ENCODE results near the gene BAIAP2L2.
"Not testable (repeated sequence)": the region's sequence is repeated elsewhere in the genome, so short reads cannot be mapped to it uniquely, and the experiment has no call there.

The BAIAP2L2 gene, protein sequence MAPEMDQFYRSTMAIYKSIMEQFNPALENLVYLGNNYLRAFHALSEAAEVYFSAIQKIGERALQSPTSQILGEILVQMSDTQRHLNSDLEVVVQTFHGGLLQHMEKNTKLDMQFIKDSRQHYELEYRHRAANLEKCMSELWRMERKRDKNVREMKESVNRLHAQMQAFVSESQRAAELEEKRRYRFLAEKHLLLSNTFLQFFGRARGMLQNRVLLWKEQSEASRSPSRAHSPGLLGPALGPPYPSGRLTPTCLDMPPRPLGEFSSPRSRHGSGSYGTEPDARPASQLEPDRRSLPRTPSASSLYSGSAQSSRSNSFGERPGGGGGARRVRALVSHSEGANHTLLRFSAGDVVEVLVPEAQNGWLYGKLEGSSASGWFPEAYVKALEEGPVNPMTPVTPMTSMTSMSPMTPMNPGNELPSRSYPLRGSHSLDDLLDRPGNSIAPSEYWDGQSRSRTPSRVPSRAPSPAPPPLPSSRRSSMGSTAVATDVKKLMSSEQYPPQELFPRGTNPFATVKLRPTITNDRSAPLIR

DNA sequence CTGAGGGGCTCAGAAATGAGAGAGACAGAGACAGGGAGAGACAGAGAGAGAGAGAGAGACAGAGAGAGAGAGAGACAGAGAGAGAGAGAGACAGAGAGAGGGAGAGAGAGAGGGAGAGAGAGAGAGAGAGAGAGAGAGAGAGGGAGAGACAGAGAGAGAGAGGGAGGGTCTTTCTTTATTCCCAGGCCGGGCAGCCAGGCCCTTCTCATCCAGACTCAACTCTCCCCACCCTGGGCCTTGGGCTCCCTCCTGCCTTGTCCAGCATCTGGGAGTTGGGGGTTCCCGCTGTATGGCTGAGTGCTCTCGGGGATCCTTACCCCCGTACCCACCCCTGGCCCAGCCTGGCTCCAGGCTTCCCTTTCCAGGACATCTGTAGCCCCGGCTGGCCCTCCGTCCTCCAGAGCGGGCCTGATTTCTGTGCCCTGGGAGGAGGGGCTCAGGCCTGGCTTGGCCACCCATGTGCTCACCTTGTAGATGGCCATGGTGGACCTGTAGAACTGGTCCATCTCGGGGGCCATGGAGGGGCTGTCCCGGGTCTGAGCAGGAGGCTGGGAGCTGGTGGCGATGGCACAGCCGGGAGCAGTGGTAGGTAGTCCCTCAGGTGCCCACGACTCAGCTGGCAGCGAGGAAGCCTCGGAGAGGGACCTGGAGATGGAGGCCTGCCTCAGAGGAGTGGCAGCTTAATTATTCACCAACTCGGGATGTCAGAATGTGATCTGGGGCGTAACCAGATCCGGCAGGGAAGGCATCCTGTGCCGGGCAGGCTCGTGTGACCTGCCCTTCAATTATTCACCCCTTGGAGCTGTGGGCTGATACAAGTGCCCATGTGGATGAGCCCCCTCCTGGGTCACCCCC lies at the start of gene BAIAP2L2:
BAIAP2L2 (minus strand) TSS at position 677 of the 855 bp plus-strand sequence; CDS start at position 518, 159 bp downstream.
- DNase-seq = no peak

DNA sequence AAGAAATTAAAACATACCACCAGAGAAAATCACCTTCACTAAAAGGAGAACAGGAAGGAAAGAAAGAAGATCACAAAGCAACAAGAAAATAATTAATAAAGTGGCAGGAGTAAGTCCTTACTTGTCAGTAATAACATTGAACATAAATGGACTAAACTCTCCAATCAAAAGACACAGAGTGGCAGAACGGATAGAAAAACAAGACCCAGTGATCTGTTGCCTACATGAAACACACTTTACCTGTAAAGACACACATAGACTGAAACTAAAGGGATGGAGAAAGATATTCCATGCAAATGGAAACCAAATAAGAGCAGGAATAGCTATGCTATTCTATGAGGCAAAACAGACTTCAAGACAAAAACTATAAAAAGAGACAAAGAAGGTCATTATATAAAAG lies 45.2 kb upstream of the BAIAP2L2 start:
- DNase-seq = no peak

DNA sequence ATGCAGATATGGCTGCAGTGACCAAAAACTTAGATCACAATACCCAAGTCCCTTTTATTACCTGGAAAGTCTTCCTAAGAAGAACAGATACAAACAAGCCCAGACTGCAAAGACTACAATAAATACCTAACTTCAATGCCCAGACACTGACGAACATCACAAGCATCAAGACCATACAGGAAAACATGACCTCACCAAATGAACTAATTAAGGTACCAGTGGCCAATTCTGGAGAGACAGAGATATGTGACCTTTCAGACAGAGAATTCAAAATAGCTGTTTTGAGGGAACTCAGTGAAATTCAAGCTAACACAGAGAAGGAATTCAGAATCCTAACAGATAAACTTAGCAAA lies 44.1 kb upstream of the BAIAP2L2 start:
- not testable (repeated sequence) for DNase-seq

DNA sequence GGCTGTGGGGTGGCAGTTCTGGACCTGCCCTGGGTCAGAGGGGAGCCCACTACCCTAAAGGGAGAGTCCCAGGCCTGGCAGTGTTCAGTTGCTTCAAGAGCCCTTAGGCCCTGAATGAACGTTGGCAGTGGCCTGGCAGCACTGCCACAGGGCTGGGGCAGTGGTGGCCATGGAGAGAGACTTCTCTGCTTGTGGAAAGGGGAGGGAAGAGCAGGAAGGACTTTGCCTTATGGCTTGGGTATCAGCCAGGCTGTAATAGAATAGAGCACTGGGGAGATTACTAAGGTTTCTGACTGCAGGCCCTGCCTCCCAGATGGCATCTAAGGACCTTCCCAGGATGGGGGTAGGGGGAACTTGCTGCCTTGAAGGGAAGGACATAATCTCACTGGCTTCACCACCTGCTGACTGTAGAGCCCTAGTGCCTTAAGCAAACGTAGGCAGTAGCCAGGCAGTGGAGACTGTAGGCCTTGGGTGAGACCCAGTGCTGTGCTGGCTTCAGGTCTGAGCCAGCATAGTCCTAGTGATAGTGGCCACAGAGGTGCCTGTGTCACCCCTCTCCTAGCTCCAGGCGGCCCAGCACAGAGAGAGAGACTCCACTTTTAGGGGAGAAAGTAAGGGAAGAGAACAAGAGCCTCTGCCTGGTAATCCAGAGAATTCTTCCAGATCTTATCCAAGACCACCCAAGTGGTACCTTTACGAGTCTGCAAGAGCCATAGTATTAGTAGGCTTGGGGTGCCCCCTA lies 43.5 kb upstream of the BAIAP2L2 start:
- DNase-seq = no peak

DNA sequence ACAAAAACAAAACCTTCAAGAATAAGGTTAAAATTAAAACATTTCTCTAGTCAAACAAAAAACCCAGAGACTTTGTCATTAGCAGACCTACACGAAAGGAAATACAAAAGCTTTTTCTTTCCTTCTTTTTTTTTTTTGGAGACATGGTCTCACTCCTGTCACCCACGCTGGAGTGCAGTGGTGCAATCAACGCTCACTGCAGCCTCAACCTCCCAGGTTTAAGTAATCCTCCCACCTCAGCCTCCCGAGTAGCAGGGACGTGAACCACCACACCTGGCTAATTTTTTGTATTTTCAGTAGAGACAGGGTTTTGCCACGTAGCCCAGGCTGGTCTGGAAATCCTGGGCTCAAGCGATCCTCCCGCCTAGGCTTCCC lies 40.6 kb upstream of the BAIAP2L2 start:
- no peak for DNase-seq

DNA sequence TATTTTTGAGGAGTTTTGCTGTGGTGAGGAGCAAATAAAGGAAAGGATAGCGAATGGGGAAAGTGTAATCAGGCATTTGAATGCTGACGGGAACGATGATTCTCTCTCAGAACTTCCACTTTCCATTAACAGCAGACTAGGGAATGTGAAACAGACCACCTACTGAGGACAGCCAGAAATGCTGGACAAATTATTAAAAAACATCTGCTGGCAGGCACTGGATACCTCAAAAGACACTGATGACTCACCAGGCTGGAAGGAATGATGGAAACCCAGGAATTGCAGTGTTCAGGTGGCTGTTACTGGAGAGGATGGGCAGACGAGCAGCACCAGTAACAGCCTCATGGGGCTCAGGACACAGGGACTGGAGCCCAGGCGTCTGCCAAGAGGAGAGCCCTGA lies 37.8 kb upstream of the BAIAP2L2 start:
- no peak for DNase-seq

DNA sequence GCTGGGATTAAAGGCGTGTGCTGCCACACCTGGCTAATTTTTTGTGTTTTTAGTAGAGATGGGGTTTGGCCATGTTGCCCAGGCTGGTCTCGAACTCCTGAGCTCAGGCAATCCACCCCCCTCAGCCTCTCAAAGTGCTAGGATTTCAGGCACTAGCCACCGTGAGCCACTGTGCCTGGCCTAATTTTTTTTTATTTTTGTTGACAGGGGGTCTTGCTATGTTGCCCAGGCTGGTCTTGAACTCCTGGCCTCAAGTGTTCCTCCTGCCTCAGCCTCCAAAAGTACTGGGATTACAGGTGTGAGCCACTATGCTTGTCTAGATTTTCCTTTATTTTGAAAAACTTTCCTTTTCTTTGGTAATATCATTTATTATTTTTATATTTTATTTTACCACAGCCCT lies 35.7 kb upstream of the BAIAP2L2 start:
- DNase-seq = not testable (repeated sequence)

DNA sequence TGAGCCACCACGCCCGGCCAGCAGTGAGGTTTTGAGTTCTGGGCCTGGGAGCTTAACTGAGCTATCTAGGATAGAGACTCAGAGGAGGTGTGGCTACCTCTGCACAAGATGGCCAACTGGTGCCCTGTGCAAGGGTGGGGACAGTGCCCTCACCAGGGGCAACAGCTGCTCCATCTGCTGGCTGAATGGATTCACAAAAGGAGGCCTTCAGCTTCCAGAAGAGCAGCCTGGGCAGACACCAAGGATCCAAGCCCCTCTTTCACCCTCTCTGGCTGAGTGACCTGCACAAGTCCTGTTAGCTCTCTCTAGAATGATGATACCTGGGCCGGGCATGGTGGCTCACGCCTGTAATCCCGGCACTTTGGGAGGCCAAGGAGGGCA lies 33.5 kb upstream of the BAIAP2L2 start:
- DNase-seq = no peak

DNA sequence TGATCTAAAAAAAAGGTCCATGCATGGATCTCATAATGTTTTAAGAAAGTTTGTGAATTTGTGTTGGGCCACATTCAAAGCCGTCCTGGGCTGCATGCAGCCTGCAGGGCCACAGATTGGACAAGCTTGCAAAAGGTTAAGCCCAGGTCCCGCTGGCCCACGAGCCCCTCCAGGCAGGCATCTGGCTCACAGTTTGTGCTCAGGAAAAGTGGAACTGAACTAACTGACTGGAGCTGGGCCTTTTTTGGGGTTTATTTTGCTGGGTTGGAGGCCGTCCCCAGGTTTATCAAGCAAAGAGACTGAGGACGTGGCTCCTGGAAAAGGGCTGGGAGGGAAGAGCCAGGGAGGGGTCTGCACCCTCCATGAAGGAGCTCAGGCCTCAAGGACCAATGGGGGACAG lies 32.1 kb upstream of the BAIAP2L2 start:
- no peak for DNase-seq

DNA sequence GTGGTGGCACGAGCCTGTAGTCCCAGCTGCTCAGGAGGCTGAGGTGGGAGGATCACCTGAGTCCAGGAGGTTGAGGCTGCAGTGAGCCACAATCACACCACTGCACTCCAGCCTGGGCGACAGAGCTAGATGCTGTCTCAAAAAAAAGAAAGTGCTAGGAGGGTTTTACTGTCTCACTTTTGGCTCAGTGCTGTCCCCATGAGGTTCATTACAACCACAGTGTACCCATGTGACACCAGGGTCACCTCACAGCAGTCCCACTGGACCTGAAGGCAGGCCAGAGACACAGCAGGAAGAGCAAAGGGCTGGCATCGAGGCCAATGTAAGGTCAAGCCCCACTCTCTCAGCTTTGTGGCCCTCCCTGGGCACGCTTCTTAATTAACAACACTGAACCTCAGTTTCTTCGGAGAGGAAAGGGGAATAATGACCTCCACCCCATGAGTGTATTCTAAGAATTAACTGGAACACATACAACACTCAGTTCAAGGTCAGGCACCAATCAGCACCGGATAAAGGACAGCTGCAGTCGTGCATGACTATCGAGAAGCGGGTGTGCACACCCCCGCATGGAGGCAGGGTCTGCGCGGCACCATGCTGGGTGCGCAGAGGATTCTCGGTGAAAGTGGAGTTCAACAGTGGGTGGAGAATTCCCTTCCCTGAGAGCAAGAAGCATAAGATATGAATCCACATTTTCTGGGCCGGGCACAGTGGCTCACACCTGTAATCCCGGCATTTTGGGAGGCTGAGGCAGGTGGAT lies 30.9 kb upstream of the BAIAP2L2 start:
- DNase-seq = no peak

DNA sequence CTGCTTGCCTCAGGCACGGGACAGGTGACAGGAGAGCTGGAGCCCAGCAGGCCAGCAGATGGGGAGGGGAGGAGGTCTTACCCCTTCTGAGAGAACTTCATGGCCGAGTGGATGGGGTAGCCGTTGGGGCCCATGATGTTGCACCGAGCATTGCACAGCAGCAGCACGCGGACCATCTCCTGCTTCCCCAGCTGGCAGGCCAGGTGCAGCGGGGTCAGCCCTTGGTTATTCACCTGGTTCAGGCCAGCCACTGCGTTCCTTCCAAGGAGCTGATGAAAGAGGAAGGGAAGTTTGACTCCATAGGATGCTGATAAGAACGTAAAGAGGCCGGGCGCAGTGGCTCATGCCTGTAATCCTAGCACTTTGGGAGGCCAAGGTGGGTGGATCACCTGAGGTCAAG lies 29.4 kb upstream of the BAIAP2L2 start:
- no peak for DNase-seq

DNA sequence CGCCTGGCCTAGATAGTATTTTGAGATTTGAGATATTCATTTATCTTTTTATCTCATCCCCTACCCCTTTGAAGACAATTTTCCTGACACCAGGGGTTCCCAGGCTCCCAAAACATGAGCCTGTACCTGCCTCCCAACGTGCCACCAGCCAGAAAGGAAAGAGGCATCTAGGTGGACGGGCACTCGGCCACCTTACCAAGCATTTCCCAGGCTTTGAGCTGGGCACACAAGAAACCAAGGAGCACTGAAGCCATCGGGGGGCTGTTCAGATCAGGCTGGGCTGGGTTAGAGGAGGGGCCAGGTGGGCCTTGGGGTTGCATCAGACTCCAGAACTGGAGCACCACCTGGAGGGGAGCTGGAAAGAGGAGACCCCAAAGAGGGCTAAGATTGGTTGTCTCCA lies 28.5 kb upstream of the BAIAP2L2 start:
- no peak for DNase-seq

DNA sequence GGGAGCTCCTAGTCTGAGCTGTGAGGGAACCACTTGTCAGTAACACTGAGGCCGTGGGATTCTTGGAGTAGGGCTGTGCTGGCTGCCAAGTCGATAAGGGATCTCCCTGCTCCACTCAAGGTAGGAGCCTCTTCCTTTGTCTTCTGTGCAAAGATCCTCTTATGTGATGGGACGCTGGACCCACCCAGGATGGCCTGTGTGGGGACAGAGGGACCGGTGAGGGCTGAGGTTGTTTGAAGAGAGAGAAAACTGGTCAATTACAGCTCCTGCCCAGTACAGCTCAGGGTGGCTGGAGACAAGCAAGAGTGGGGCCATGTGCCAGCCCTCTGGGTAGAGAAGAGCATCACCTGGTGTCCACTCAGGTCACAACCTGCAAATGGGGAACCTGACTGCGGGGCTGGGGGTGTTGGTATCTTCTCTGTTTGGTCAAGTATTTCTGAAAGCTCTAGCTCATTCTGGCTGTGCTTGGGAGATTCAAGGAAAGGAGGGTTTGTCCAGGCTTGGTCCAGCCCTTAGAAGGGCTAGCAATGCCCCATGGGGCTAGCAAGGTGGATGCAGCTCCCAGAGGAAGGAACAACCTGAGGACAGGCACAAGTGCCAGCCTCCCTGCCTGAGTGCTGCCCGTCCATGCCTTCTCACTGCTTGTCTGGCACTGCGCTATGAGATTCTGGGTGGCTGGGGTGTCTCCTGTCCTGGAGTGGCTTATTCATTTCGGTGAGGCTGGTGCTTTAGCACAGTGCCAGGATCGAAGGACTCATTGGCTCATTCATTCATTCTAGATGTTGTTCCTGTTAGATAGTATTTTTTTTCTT lies 27.6 kb upstream of the BAIAP2L2 start:
- DNase-seq = no peak

DNA sequence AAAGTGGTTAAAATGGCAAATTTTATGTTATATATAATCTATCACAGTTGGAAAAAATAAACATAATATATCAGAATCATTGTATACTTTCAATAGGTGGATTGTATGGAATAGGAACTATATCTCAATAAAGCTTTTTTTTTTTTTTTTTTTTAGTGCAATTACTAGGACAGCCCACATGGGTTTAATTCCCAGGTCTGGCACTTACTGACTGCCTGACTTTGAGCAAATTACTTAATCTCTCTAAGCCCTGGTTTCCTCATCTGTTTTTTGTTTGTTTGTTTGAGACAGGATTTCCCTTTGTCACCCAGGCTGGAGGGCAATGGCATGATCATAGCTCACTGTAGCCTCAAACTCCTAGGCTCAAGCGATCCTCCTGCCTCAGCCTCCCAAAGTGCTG lies 26.1 kb upstream of the BAIAP2L2 start:
- DNase-seq = no peak

DNA sequence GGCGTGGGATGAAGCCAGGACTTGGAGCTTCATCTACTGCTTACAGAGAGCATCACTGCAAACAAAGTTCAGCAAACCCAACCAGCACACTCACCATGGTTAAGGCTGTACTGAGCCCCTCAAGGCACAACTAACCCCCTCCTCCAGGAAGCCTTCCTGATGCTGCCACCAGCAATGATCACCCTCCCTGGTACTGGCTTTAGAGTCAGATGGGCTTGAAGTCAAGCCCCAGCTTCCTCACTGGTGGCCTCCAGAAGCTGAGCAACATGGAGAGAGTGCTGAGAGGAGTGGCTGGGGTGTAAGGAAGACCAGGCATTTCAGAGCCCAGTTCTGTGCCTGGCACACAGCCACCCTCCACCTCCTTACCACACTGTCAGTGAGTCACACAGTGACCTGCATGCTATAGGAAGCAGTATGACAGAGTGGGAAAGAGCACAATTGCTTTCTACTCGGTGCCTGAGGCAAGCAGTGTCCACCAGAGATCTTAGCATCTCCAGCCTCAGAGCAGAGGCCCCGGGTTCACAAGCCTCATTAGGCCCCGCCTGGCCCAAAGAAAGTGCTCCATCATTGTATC lies 24.7 kb upstream of the BAIAP2L2 start:
- no peak for DNase-seq

DNA sequence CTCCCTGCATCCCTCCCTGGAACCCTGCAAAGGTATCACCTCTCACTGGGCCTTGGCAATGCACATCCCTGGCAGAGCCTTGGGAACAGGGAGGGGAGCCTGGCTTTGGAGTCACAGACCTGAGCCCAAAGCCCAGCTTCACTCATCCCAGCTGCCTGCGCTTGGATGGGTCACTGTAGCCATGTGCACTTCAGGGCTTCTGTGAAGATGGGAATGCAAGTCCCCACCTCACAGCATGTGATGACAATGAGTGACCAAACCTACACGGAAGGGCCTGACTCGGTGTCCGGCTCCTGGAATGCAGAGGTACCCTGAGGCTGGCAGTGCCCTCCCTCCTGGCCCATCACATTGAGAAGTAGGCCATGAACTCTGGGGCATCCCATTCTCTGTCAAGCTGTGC lies 22.8 kb upstream of the BAIAP2L2 start:
- no peak for DNase-seq

DNA sequence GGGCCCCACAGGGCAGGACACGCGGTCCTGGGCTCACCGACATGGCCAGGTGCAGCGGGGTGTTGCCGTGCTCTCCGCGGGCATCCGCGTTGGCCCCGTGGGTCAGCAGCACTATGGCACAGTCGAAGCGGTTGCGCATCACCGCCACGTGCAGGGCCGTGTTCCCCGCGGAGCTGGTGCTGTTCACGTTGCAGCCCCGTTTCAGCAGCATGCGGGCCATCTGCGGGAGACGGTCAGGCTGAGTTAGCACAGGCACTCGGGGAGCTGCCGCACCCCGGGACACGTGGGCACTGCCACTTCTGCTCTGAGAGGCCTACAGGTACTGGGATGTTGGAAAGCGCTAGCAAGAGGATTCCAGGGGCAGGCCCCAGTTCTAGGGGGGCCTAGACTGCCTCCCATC lies 22.3 kb upstream of the BAIAP2L2 start:
- no peak for DNase-seq

DNA sequence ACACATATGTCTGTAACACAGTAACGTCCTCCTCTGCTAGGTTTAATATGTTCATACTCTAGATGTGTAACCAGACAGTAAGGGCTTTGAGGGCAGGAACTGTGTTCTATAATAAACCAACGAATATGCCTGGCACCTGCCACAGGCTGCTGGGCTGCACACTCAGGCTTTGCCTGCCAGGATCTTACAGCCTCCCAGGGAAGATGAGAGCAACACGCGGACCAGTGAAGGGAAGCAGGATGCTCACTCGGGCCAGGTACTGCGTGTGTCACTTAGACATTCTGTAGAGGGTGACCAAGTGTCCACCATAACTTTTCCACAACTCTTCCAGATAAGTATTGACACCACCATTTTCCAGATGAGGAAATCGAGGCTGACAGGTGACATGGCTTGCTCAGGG lies 21.7 kb upstream of the BAIAP2L2 start:
- no peak for DNase-seq

DNA sequence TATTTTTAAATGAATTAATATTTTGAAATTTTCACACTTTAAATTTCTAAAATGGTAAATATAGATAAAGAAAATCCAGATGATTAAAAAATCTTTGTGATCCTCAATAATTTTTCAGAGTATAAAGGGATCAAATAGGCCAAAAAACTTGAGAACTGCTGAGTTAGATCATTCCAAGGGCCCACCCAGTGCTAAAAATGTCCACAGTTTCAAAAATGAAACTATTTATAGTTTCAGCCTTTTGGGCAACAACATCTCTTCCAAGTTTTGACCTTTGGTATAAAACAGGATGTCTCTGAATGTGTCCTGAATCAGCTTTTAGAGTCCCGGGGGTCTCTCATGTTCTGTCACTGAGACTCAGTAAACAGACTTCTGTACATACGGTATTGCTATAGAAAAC lies 20.9 kb upstream of the BAIAP2L2 start:
- no peak for DNase-seq

DNA sequence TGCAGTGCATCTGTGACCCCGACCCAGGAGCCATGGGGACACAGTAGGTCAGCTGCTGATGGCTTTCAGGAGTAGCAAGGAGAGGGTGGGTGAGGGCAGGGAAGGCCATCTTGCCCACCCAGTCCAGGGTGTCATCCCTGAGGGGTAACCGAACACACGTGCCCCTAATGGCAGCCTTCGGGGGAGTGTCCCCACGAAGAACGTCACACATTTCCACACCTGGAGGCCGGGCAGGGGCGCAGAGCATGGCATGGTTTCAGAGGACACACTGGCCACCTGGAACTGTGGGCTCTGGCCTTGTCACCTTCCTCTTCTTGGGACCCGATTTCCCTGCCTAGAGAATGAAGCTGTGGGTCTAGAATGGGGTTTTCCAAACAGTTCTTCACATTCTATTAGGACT lies 19.4 kb upstream of the BAIAP2L2 start:
- no peak for DNase-seq

DNA sequence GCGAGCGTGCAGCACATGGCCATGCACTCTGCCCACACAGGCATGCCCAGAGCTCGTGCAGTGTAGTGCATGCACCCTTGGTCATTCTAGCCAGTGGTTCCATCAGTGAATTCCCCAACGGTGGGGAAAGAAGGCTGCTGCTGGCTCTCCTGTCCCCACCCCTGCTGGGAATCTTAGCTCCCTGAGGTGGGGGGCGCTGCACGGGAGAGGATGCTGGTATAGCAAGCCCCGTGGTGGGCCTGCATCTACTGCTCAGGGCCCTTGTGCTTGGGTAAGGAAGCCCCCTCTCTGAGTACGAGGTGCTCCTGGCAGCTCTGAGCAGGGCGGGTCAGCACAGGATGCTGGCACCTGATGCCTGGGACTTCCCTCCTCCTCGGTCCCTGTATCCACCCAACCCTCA lies 18.5 kb upstream of the BAIAP2L2 start:
- DNase-seq = no peak

Data from activated naive CD4-positive, alpha-beta T cell treated with Interleukin-2 at 50 U/mL for 16 hours (primary cell).